Common myeloid progenitor, CD34-positive (primary cell): Measurements from ENCODE around the gene PLEKHO2.

Experiments
- CTCF ChIA-PET: fragments of 350-600 bp; sonication (Branson Sonifier 250); formaldehyde crosslinking; loops from one replicate; lab custom pipeline; 2021; ENCODE audit warnings: antibody characterized with exemption; lab: Charles Lee
- POLR2A ChIA-PET: fragments of 350-600 bp; sonication (Branson Sonifier 250); formaldehyde crosslinking; loops from one replicate; lab custom pipeline; 2021; ENCODE audit warnings: antibody characterized with exemption; lab: Charles Lee
- DNase-seq, 3 donors: peaks; one replicate each; pipeline versions ENCODE4 v3.0.0 to v3.0.0-alpha.2; 2013
- H3K27ac ChIP-seq, 2 experiments: 1 replicate in 1 of 2; 2 replicates in 1 of 2; pipeline ENCODE4 v1.7.0; 2013; ENCODE audit warnings: inconsistent platforms in 2 of 2, low read length in 2 of 2, mild to moderate bottlenecking in 2 of 2, low read depth in 1 of 2, moderate library complexity in 1 of 2; ENCODE audit not compliant: severe bottlenecking in 2 of 2, insufficient read depth in 1 of 2, poor library complexity in 1 of 2
- H3K27me3 ChIP-seq, 5 experiments: replicated peaks in 2 of 5; 1 replicate in 3 of 5; 2 replicates in 2 of 5; pipeline versions ENCODE4 v1.6.1 to v1.7.0; 2013; ENCODE audit warnings: low read length in 4 of 5, mild to moderate bottlenecking in 2 of 5, moderate library complexity in 2 of 5, inconsistent platforms in 1 of 5; ENCODE audit not compliant: insufficient read depth in 5 of 5, control insufficient read depth in 4 of 5
- H3K36me3 ChIP-seq, 4 experiments: 1 replicate in 2 of 4; 2 replicates in 2 of 4; pipeline versions ENCODE4 v1.6.1 to v1.7.0; 2013; ENCODE audit warnings: low read length in 3 of 4, control low read depth in 1 of 4, mild to moderate bottlenecking in 1 of 4; ENCODE audit not compliant: control insufficient read depth in 4 of 4, insufficient read depth in 4 of 4
- H3K4me1 ChIP-seq, 4 experiments: 1 replicate in 3 of 4; 2 replicates in 1 of 4; pipeline versions ENCODE4 v1.6.1 to v1.7.1; 2013; ENCODE audit warnings: low read length in 3 of 4, mild to moderate bottlenecking in 3 of 4, control low read depth in 1 of 4, inconsistent platforms in 1 of 4, moderate library complexity in 1 of 4; ENCODE audit not compliant: control insufficient read depth in 4 of 4, insufficient read depth in 4 of 4; ENCODE audit errors: control extremely low read depth in 1 of 4
- H3K4me3 ChIP-seq, 7 experiments: 1 replicate in 4 of 7; 2 replicates in 3 of 7; pipeline versions ENCODE4 v1.5.1 to v1.7.0; 2013; ENCODE audit warnings: mild to moderate bottlenecking in 7 of 7, low read length in 6 of 7, moderate library complexity in 6 of 7, inconsistent platforms in 2 of 7, low read depth in 2 of 7, control low read depth in 1 of 7; ENCODE audit not compliant: insufficient read depth in 4 of 7, control insufficient read depth in 1 of 7; ENCODE audit errors: extremely low read depth in 1 of 7
- H3K9me3 ChIP-seq, 5 experiments: 1 replicate in 4 of 5; 2 replicates in 1 of 5; pipeline versions ENCODE4 v1.6.1 to v1.7.1; 2013; ENCODE audit warnings: low read length in 4 of 5, mild to moderate bottlenecking in 2 of 5, inconsistent platforms in 1 of 5, low read depth in 1 of 5, moderate library complexity in 1 of 5; ENCODE audit not compliant: control insufficient read depth in 4 of 5, insufficient read depth in 2 of 5; ENCODE audit errors: control extremely low read depth in 1 of 5
- WGBS: methylation state at CpG from one replicate; pipeline ENCODE4 v1.1.5; 2013; ENCODE audit not compliant: insufficient coverage; 5-methylcytosine and 5-hydroxymethylcytosine counted together

The PLEKHO2 gene

DNA sequence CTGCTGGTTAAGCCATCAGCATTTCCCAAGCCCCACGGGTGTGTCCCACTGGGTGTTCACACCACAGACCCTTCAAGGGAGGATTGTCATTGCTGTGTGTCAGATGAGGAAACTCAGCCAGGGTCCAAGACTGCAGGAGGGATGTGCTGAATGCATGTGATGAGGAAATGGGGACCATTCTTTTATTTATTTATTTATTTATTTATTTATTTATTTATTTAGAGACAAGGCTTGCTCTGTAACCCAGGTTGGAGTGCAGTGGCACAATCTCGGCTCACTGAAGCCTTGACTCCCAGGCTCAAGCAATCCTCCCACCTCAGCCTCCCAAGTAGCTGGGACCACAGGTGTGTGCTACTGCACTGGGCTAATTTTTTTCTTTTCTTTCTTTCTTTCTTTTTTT lies 37.1 kb upstream of the PLEKHO2 start:
- ChIA-PET CTCF (interaction anchor here (1.4 to 2.7 kb wide), 2 partner anchors 15 to 73 kb away, joined by 5 to 12 read pairs; no protein-coding TSS in a partner anchor), POLR2A (interaction anchor here (0.7 kb wide), 1 partner anchor 31 kb away, joined by 5 read pairs; no protein-coding TSS in a partner anchor)
- H3K36me3 ChIP-seq = no peaks in the 10 kb centered on the region
- no peak overlapping the region for H3K4me3 ChIP-seq
- no peak overlapping the region for H3K27ac ChIP-seq
- 100% methylated on average over 1 of the region's 2 CpGs for WGBS
- no peaks in the 10 kb centered on the region for H3K4me1 ChIP-seq
- no peaks in the 10 kb centered on the region for H3K9me3 ChIP-seq
- peaks cover 0 to 3% (median 0%) of the 10 kb centered on the region in 5 experiments for H3K27me3 ChIP-seq
- DNase-seq = no peak

DNA sequence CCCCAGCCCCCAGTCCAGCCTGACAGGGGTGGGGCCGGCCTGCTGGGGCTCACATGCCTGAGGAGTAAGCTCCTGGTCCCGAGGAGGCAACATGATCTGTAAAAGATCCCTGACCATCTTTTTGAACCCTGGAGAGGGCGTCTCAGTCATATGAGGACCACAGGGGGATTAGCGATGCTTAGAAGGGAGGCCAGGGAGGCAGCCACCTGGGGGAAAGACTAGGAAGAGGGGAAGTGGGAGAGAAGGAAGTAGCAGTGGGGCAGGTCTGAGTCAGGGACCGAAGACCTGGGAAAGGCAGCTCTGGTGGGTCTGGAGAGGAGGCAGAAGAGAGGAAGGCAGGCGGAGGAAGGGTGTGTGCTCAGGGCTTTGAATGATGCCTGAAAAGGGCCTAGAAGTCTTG lies 35.2 kb upstream of the PLEKHO2 start:
- Histone ChIP-seq H3K36me3 (no peaks in the 10 kb centered on the region), H3K27me3 (peaks cover 0 to 3% (median 0%) of the 10 kb centered on the region in 5 experiments), H3K27ac (no peak overlapping the region), H3K4me3 (no peak overlapping the region), H3K9me3 (no peaks in the 10 kb centered on the region), H3K4me1 (peaks cover 0 to 2% (median 0%) of the 10 kb centered on the region in 4 experiments)
- POLR2A ChIA-PET = no interaction called here
- 86% methylated on average over 6 of the region's 6 CpGs for WGBS
- CTCF ChIA-PET = interaction anchor here (0.9 to 2.3 kb wide), 4 partner anchors 13 to 127 kb away, joined by 3 to 10 read pairs (median 4); no protein-coding TSS in a partner anchor
- DNase-seq = no peak

DNA sequence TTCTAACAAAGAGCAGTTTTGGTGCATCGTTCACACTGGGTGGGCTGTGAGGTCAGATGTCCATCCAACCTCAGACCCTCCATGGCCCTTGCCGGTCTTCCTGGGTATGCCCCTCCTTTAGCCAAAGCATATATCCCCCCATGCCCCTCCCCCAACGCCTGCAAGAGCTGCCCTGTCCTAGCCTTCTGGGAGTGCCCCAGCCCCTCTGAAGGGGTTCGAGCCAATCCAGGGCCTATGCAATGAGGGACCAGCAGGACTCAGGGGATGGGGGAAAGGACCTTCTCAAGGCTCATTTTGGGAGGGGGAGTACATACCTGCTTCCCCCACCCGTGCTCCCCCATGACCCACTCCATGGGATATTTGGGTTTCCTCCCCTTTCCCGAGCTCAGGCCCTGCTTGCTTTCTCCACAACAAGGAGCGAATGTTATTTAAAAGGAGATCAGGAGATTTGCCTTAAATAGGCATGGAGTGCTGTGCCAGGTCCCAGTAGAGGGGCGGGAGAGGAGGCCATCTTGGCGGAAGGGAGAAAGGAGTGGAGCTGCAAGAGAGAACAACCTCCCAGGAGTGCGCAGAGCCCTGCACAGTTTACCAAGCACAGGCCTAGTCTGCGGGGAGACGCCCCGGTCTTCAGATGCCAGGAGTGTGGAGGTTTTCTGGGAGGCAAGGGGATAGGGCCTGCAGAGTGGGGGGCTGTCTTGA lies 34.5 kb upstream of the PLEKHO2 start:
- H3K4me3 ChIP-seq = no peak overlapping the region
- DNase-seq = no peak
- H3K9me3 ChIP-seq = no peaks in the 10 kb centered on the region
- WGBS = 91% methylated on average over 9 of the region's 13 CpGs
- H3K27me3 ChIP-seq = peaks cover 0 to 3% (median 0%) of the 10 kb centered on the region in 5 experiments
- no peak overlapping the region for H3K27ac ChIP-seq
- no peaks in the 10 kb centered on the region for H3K36me3 ChIP-seq
- H3K4me1 ChIP-seq = peaks cover 0 to 5% (median 0%) of the 10 kb centered on the region in 4 experiments
- CTCF ChIA-PET = interaction anchor here (0.9 to 2.3 kb wide), 6 partner anchors 12 to 127 kb away, joined by 3 to 10 read pairs (median 4); no protein-coding TSS in a partner anchor
- POLR2A ChIA-PET = no interaction called here

DNA sequence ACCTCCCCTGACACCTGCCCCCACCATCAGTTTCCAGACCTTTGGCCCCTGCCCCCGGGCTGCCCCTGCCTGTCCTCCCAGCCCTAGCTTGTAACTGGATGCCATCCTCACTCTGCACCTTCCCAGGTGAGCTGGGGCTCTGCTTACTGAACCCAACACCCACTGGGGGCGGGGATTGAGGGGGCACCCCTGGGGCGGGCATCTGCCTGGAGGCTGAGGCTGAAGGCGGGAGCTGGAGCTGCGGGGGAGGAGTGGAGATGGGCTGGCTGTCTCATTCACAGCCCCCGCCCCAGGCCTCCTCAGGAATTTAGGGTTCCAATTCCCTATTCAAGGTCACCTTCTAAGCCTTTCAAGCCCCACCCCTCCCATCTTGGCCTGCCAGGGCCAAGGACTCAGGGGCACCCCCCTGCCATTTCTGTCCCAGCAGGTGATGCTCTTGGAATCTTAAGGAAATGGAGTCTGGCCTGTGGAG lies 33.9 kb upstream of the PLEKHO2 start:
- Histone ChIP-seq H3K4me3 (no peak overlapping the region), H3K36me3 (no peaks in the 10 kb centered on the region), H3K27ac (no peak overlapping the region), H3K27me3 (peaks cover 0 to 3% (median 0%) of the 10 kb centered on the region in 5 experiments), H3K9me3 (no peaks in the 10 kb centered on the region), H3K4me1 (peaks cover 0 to 5% (median 0%) of the 10 kb centered on the region in 4 experiments)
- WGBS = 88% methylated on average over 3 of the region's 6 CpGs
- DNase-seq = no peak
- ChIA-PET CTCF (interaction anchor here (1.1 to 2.3 kb wide), 6 partner anchors 12 to 77 kb away, joined by 3 to 10 read pairs (median 4); no protein-coding TSS in a partner anchor), POLR2A (no interaction called here)

DNA sequence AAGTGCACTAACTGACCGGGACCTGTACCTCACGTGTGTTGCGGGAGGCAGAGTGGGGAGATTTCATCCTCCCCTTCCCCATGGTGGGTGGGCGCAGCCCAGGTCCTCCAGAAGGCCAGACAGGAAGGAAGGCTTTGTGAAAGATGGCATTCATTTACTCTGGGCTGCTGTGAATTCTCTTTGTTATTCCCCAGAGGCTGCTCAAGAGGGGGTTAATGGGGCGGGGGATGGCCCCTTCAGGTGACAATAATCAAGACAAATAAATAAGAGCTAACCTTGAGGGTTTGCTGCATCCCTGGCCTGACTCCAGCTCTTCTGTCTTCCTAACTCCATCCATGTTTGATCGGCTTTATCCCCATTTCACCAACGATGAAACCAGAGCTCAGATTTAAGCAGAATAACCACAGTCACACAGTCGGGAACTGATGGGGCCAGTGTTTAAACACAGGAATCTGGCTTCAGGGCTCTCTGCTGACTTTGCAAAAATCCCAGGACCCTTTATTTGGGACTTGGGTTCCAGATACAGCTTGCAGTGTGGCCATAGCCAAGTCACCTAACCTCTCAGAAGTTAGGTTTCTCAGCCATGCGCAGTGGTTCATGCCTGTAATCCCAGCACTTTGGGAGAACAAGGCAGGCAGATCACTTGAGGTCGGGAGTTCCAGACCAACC lies 32.8 kb upstream of the PLEKHO2 start:
- CTCF ChIA-PET = interaction anchor here (0.6 to 5.4 kb wide), 25 partner anchors 7 to 142 kb away, joined by 3 to 52 read pairs (median 4); partner anchors contain the start of gene PIF1
- no peak for DNase-seq
- Histone ChIP-seq H3K4me1 (peaks cover 0 to 9% (median 2%) of the 10 kb centered on the region in 4 experiments), H3K36me3 (no peaks in the 10 kb centered on the region), H3K27me3 (peaks cover 0 to 3% (median 0%) of the 10 kb centered on the region in 5 experiments), H3K9me3 (no peaks in the 10 kb centered on the region), H3K4me3 (no peak overlapping the region), H3K27ac (no peak overlapping the region)
- POLR2A ChIA-PET = no interaction called here
- 84% methylated on average over 7 of the region's 10 CpGs for WGBS

DNA sequence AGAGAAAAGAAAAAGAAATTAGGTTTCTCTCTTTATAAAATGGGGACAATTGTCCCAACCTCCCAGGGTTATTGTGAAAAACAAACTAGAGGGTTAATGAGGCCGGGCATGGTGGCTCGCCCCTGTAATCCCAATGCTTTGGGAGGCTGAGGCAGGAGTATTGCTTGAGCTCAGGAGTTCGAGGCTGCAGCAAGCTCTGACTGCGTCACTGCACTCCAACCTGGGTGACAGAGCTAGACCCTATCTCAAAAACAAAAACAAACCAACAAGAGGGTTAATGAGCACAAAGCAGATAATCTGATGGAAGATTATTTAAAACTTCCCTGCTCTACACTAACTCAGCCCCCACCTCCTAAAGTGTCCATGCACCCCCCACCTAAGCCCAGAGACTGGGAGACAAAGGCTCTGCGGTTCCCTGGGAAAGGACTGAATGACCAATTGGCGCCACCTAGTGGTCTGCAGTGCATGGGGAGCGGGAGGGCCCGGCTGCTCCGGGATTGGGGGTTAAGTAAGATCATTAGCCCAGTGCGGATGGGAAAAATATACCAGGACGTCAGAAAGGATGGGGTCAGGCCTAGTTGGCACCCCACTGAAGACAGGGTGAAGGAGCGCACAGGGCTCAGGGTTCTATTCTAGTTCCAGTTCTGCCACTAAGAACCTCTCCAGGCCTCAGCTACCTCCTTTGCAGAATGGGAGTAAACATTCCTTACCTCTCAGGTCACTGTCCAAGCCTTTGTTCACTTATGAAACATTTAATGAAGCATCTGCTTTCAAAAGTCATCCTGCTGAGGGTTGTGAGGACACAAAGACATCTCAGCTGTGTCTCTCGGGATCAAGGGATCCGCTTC lies 31.8 kb upstream of the PLEKHO2 start:
- 29% methylated on average over 11 of the region's 14 CpGs for WGBS
- no peak overlapping the region for H3K4me3 ChIP-seq
- H3K27ac ChIP-seq = no peak overlapping the region
- peaks cover 0 to 9% (median 2%) of the 10 kb centered on the region in 4 experiments for H3K4me1 ChIP-seq
- peak; percentile 61 to 65 (median 64) for DNase-seq
- peaks cover 0 to 3% (median 0%) of the 10 kb centered on the region in 5 experiments for H3K27me3 ChIP-seq
- no peaks in the 10 kb centered on the region for H3K36me3 ChIP-seq
- H3K9me3 ChIP-seq = no peaks in the 10 kb centered on the region
- POLR2A ChIA-PET = interaction anchor here (0.6 kb wide), 1 partner anchor 114 kb away, joined by 3 read pairs; no protein-coding TSS in a partner anchor
- CTCF ChIA-PET = interaction anchor here (0.6 to 5.4 kb wide), 30 partner anchors 8 to 143 kb away, joined by 3 to 52 read pairs (median 4); partner anchors contain the start of gene PIF1
